ENCODE results near the gene PCDH18.
"Not testable (repeated sequence)": the region's sequence is repeated elsewhere in the genome, so short reads cannot be mapped to it uniquely, and the experiment has no call there.

GRCh38 chr4:137537807-137538206 is 5.5 kb upstream of the PCDH18 start:
- not testable (repeated sequence) for TF ChIP-seq POLR2A (IDR thresholded peaks at IDR 0.05; ENCODE audit: low read depth, low read length); TAF1 (IDR thresholded peaks at IDR 0.05; ENCODE audit: borderline replicate concordance, low read depth, low read length)
